ENCODE results near the gene MICU2.

Gene MICU2

DNA sequence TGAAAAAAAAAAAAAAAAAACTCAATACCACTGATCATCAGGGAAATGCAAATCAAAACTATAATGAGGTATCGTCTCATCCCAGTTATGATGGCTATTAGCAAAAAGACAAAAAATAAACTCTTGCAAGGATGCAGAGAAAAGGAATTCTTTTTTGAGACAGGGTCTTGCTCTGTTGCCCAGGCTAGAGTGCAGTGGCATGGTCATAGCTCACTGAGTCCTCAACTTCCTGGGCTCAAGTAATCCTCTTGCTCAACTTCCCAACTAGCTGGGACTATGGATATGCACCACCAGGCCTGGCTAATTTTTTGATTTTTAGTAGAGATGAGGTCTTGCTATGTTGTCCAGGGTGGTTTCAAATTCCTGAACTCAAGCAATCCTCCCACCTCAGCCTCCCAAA, 59.5 kb downstream of the MICU2 start:
- DNase-seq (ENCODE audit: low spot score): no peak

DNA sequence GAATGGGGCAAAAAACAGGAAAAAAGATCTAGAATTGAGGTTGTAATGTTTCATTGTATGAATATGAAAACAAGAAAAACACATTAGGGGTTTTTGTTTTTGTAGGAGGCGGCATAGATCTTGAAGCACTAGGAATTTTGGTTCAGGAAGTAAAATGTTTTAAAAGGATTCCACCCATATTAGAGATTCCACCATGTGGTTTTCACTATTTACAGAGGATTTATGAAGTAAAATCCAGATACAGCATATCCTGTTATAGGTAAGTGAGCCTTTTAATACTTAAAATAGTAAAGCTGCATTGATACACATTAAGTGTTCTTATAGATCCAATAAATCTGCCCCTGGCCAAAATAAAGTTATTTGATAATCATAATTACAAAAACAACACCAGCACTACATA, 61.4 kb downstream of the MICU2 start:
- peak; percentile 11 for DNase-seq (ENCODE audit: low spot score)

DNA sequence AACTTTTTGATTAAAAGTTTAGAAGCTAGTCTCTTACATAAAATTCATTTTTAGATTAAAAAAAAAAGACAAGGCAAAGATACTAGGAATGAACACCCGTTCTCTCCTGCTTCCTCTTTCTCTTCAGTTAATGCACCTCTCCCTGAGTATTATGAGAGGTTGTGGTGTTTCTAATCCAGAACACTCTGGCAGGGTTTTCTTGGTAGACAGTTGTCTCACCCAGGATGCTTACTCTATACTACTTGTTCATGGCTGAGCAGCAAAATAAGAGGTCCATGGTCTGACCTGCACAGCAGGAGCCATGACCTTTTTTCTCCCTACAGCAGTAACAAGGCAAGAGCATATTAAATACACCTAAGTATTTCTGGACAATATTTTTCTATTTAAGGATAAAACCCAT, 62.0 kb downstream of the MICU2 start:
- no peak for DNase-seq (ENCODE audit: low spot score)

DNA sequence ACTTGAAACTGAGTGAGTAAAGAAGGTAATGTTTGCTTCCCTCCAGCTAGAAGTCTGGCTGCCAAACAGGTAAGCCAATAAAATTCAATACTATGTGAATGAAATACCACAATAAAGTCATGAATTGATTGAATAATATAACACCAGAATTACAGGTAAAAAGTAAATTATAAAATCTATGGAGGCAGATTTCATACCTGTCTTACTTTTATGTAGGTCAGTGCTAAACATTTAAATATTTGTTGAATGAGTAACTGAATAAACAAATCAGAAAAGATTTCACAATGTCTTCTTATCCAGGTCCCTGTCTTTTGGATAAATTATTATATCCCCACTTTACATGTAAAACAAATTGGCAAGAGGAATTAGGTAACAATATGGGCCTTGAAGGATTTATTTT, 62.7 kb downstream of the MICU2 start:
- DNase-seq (ENCODE audit: low spot score): peak; percentile 12

DNA sequence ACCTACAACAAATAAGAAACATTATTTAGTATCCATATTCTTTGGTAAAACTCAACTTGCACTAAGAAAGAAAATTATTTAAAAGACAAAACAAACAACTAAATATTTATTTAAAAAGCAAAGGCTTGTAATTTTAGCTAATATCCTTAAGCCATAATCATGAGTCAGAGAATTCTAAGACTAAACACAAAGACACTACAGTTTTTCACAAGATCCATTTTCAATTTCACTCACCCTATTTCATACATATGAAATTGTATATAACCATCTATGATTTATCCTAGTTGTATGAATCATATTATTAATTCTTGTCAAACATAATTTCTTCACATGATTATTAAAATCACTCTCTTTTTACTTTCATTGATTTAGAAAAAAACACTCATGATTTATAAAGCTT, 64.3 kb downstream of the MICU2 start:
- DNase-seq (ENCODE audit: low spot score): no peak

DNA sequence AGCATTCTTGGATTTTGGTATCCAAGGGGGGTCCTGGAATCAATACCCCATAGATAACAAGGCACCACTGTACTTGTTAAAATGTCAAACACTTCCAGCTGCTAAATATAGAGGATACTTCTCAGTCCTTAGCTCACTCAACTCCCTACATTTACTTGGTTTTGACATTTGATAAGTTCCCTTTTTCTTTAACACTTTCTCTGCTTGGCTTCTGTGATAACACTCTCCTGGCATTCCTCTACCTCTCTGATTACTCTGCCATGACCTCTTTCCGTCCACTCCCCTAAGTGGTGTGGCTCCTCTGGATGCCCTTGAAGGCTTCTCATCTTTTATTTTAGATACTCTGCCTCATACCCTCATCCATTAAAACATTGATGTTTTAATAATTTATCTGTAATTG, 65.2 kb downstream of the MICU2 start:
- DNase-seq (ENCODE audit: low spot score): no peak

DNA sequence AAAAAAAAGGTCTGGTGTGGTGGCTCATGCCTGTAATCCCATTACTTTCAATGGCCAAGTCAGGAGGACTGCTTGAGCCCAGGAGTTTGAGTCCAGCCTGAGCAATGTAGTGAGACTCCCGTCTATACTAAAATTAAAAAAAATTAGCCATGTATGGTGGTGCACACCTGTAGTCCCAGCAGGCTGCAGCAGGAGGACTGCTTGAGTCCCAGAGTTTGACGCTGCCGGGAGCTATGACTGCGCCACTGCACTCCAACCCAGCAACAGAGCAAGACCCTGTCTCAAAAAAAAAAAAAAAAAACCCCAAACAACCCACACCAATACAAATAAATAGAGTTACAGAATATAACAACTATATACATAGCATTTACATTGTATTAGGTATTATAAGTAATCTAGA, 65.7 kb downstream of the MICU2 start:
- no peak for DNase-seq (ENCODE audit: low spot score)

DNA sequence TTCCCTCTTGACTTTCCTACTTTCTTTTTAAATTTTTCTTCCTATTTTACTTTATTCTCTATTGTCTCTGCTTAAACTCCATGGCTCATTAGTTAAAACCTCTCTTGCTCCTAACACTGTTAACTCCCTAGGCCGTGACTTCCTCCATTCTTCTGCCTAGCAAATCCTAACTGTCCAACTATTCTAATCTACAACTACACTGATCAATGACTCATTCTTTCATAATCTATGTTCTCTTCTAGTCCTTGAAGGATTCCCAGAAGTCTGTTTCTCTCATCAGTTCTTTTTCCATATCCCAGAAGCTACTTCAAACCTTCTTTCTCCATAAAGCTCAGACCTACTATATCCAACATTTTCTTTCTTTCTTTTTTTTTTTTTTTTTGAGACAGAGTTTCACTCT, 66.9 kb downstream of the MICU2 start:
- DNase-seq (ENCODE audit: low spot score): no peak

DNA sequence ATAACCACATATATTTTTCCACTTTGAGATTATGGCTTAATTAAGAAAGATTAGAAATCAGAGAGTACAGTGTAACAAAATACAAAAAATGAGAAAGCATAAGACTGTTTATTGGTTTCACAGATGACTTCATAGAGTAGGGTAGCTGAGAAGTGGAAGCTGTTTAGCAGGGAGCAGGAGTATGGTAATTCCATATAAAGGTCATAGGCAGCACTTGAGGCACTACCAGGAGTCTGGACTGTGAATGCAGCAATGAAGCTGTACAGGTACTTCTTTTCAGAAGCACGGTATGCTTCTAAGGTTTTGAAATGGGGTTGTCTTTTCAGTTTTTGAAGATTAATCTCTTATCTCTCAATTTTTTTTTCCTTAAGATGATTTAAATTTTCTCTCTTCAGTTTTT, 69.2 kb downstream of the MICU2 start:
- DNase-seq (ENCODE audit: low spot score): no peak

DNA sequence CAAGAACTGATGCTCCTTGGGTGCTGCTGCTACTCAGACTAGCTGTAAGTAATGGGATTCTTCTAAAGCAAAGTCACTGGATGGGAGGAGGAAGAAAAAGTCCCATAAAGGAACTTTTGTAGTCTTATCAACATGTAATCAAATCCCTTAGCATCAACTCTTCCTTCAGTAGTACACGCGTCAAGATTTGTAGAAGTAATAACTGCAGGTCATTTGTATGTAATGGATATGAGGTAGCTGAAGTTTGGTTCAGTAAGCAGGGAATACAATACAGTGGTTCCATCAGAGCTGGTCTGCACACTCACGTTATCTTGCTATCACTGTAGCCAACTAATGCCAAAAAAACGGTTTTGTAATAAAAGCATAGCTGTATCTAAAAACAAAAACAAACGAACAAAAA, 72.5 kb downstream of the MICU2 start:
- no peak for DNase-seq (ENCODE audit: low spot score)

DNA sequence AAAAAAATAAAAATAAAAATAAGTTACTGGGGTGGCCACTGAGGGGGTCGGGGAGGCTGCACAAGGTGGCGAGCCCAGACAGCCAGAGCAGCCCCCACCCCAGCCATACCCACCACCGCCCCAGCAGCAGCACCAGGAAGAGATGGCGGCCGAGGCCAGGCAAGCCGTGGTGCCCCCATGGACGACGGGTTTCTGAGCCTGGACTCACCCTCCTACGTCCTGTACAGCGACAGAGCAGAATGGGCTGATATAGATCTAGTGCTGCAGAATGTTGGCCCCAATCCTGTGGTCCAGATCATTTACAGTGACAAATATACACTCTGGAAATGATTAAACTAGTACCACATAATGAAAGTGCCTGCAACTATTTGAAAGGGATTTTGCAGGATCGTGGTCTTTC, 73.3 kb downstream of the MICU2 start:
- no peak for DNase-seq (ENCODE audit: low spot score)

DNA sequence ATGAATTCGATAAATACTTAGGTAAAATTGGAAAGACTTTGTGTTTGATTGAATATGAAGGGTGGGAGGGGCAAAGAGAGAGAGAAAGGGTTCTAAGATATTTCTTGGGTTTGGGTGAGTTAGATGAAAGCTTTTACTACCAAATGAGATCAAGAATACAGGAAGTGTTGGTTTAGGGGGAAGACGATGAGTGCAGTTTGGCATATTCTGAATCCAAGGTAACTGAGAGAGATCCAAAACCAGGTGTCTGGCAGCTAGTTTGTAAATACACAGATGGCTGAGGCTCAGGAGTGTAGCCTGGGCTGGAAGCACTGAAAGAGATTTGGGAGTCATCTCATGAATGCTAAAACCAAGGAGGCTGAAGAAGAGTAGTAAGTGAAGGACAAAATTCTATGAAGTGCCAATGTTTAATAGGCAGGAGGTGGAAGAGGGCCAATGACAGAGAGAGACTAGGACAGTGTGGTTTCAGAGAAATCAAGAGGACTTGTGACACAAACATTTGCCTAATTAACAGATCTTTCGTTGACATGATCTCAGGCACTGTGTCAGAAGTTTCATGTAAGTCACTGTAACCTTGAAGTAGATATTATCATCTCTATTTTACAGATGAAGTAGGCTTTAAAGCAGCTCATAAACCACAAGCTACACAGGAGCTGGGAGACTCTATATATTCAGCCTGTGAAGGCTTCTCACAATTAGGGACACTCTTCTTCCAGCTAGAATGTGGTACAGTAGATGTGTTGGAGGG, 74.7 kb downstream of the MICU2 start:
- DNase-seq (ENCODE audit: low spot score): no peak

DNA sequence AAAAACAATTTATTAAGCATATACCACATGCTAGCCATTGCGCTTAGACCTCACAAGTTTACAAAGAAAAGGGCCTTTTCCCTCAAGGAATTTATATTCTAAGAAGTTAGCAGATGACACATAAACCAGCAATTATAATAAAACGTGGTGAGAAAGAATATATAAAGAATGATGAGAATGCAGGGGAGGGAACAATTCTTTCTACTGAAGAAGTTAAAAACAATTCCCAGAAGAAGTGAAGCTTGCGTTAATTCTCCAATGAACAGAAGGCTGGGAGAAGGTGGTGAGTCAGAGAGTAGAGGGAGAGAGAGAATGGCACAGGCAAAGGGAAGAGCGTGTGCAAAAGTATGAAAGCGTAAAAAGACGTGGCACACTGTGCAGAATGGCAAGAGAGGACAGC, 75.4 kb downstream of the MICU2 start:
- no peak for DNase-seq (ENCODE audit: low spot score)

DNA sequence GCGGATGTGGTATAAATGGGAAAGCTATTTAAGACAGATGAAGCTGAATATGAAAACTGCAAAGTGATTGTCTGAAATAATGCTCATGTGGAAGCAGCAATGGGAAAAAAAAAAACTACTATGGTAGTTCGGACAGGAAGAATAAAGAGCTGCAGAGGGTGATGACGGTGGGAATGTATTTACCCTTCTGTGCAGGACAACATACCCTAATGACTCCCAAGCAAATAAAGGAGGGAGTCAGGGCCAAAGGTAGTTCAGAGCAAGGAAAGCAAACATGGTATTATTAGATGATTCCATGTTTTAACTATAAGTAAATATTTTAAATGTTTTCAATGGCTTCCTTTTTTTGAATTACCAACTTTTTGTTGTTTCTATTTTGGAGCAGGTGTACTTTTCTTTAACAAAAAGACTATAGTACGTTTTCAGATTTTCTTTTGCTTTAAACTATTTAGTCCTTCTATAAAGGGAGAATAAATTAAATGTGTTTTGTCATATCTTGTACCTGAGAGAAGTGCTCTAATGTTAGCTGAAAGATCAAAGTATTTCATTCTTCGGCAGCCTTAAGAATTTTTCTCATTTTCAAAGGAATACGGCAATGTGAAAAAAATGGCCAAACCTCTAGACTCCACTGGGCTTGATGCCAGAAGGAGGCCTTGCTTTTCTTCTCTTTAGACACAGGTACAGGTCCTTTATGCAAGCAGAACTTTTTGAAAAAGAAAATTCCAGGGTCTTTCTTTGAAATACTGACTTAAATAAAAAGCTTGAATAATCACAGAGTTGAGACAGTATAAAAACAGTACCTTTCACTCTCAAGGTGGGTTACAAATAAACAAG, 77.0 kb downstream of the MICU2 start:
- no peak for DNase-seq (ENCODE audit: low spot score)

DNA sequence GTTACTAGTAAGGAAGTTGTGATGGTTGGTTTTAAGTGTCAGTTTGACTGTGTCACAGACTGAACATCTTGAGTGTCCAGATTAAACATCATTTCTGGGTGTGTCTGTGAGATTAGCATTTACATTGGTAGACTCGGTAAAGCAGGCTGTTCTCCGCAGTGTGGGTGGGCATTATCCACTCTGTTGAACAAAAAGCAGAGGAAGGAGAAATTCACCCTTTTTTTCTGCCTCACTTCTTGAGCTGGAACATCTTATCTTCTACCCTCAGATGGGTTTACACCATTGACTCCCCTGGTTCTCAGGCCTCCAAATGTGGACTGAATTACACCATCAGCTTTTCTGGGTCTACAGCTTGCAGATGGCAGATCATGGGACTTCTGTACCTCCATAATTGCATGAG, 81.1 kb downstream of the MICU2 start:
- DNase-seq (ENCODE audit: low spot score): no peak

DNA sequence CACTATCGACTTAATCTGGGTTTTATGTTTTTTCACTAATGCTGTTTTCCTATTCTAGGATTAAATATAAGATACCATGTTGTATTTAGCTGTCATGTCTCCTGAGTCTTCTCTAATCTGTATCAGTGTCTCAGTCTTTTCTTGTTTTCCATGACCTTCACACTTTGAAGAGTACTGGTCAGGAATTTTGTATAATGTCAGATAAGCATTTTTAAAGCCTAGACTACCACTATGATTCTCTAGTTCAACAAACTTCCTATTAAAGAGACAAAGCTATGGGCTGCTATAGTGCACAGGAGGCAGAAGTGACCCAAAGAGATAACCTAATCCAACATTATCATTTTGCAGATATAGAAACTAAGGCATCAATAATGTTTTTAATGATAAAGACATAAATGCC, 81.8 kb downstream of the MICU2 start:
- DNase-seq (ENCODE audit: low spot score): no peak

DNA sequence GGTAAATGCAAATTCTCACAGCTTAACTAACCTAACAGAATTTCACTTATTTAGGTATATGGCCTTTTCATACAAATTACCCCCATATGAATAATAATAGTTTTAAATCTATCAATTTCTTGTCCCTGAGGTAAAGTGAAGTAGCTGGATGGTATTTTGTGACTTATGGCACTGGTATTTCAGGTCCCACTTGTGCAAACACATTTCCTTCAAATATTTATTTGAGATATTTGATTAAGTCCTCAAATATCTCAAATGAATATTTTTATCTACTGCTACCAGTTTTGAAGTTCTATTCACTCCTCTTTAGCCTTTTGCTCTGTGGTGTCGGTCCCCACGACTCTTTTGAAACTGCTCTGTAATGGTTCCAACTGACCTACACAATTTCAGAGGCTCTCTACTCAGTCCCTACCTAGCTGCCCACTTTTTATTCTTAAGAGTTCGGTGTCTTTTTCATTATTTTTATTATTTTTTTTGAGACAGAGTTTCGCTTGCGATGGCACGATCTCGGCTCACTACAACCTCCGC, 85.3 kb downstream of the MICU2 start:
- no peak for DNase-seq (ENCODE audit: low spot score)

DNA sequence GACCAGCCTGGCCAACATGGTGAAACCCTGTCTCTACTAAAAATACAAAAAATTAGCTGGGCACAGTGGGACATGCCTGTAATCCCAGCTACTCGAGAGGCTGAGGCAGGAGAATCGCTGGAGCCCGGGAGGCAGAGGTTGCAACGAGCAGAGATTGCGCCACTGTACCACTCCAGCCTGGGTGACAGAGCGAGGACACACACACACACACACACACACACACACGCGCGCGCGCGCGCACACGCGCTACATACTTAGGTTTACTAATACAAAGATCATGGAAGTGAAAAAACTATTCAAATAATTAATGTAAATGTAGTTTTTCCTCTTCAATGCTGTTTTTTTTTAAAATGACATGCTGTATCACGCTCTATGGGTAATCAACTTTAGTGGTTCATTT, 86.4 kb downstream of the MICU2 start:
- no peak for DNase-seq (ENCODE audit: low spot score)

DNA sequence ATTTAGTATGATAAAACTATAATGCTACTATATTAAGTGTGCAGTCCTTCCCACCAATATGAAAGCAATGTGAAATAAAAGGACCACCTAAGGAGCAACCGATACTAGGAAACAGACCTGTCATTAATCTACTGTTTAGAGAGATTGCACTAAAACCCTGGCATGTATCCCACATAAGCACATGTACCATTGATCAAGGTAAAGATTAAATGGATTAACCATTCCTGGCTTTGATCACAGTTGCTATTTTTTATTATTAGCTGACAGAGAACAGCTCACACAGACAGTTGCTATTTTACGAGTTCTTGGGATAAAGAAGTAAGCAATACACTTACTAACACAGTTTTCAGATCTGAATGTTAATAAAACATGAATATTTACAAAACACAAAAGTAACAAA, 87.2 kb downstream of the MICU2 start:
- no peak for DNase-seq (ENCODE audit: low spot score)

DNA sequence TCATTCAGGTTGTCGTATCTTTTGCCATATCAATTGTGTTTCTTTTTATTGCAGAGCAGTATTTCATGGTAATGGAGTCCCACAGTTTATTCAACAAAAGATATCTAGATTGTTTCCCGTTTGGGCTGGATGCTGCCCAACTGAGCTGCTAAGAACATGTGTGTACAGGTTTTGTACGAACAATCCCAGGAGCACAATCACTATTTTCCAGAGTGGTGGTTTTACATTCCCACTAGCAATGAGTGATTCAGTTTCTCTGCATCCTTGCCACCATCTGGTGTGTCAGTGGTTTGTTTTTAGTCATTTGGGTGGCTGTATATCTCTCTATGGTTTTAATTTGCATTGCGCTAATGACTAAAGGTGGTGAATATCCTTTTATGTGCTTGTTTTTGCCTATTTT, 92.1 kb downstream of the MICU2 start:
- DNase-seq (ENCODE audit: low spot score): no peak

DNA sequence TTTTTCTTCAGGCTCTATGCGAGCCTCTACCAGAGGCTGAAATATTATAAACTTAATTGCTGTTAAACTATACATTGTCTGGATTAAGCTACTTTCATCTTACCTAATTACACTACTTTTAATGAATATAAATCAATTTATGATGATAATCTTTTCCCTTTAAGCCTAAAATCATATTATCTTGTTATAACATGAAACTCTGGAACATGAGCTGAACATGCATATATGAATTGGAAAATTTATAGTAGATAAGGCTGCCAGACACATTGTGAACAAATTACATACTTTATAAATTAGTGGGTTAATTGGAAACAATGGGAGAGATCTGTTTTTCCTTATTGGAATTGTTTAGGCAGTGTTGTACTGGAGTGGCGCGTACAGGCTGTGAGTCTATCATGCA, 99.6 kb downstream of the MICU2 start:
- no peak for DNase-seq (ENCODE audit: low spot score)

DNA sequence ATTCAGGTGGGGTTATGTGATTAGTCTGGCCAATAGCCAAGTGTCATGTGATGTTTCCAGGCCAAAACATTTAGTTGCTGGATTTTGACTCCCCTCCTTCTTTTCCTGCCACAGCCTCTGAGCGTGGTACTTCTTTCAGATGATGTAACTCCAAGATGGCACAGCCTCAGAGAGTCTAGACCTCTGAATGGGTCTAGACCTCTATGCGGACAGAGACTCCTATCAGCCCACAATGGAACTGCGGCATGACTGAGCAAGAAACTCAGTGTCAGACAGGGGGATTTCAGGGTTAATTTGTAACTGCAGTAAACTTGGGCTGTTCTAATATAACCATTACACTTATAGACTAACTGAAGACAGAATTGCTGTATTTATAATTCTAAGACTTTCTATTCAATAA, 102.3 kb downstream of the MICU2 start:
- DNase-seq (ENCODE audit: low spot score): no peak

DNA sequence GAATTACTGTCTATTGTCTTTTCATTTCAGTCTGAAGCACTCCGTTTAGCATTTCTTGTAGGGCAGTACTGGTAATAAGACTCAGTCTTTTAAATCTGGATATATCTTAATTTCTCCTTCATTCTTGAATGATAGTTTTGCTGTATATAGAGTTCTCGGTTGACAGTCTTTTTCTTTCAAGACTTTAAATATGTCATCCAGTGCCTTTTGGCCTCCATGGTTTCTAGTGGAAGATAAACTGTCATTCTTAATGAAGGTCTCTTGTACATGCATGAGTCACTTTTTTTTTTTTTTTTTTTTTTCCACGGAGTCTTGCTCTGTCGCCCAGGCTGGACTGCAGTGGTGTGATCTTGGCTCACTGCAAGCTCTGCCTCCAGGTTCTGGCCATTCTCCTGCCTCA, 117.6 kb downstream of the MICU2 start:
- DNase-seq (ENCODE audit: low spot score): no peak

DNA sequence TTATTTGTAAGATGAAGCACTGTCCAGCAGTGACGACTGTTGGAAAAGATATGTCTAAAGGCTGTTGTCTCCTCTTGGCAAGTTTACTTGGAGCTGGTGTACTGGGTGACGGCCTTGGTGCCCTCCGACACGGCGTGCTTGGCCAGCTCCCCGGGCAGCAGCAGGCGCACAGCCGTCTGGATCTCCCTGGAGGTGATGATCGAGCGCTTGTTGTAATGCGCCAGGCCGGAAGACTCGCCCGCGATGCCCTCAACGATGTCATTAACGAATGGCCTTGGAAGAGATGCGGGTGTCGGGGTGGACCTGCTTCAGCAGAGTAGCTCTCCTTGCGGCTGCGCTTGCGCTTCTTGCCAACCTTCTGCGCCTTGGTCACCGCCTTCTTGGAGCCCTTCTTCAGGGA, 120.2 kb downstream of the MICU2 start:
- no peak for DNase-seq (ENCODE audit: low spot score)
